Panc1 (cell line): Measurements from ENCODE around the gene MAMLD1. TPM values are rescaled to one million over a fixed set of nuclear protein-coding genes. Genes with fewer than 3 reads are reported as not detected.

Source experiments
- ATAC-seq: fragments of 200-7000 bp; cut with Tn5 transposase; 2 replicates; pipeline ENCODE4 v1.9.1; 2020; ENCODE audit warnings: mild to moderate bottlenecking, moderate library complexity
- BruUV-seq: library from RNA; stranded (reverse); fragments of 400-500 nt; replicated peaks from 2 replicates; lab custom pipeline; 2021; lab: Mats Ljungman, UMichigan
- CTCF ChIA-PET: fragments of 300-600 bp; sonication (Branson Sonifier 250); formaldehyde crosslinking; loops from one replicate; lab custom pipeline; 2022; ENCODE audit warnings: antibody characterized with exemption; lab: Charles Lee
- POLR2A ChIA-PET: fragments of 300-600 bp; sonication (Branson Sonifier 250); formaldehyde crosslinking; loops from one replicate; lab custom pipeline; 2022; ENCODE audit warnings: antibody characterized with exemption; lab: Charles Lee
- DNase-seq: peaks from one replicate; pipeline ENCODE4 v3.0.0-alpha.2; 2010; ENCODE audit warnings: low read depth, low spot score
- H3K27ac ChIP-seq: 2 replicates; pipeline ENCODE4 v1.5.1; 2011; ENCODE audit warnings: mild to moderate bottlenecking, low read length, inconsistent platforms
- H3K27me3 ChIP-seq: fragments of 200-500 bp; sonication (Bioruptor generic); 2 replicates; pipeline ENCODE4 v1.6.0; 2014; ENCODE audit warnings: low read length, inconsistent platforms; ENCODE audit not compliant: control insufficient read depth, insufficient read depth
- H3K36me3 ChIP-seq: fragments of 200-500 bp; sonication (Bioruptor generic); 2 replicates; pipeline ENCODE4 v1.5.1; 2014; ENCODE audit warnings: inconsistent platforms, mild to moderate bottlenecking, low read length, moderate library complexity; ENCODE audit not compliant: control insufficient read depth, insufficient read depth
- H3K4me1 ChIP-seq: 2 replicates; pipeline ENCODE4 v1.5.1; 2011; ENCODE audit warnings: inconsistent platforms, mild to moderate bottlenecking, low read length, moderate library complexity; ENCODE audit not compliant: control insufficient read depth, insufficient read depth
- H3K4me3 ChIP-seq, 2 experiments: 2 replicates each; pipeline ENCODE4 v1.5.1; 2011 to 2012; ENCODE audit warnings: low read depth in 2 of 2, low read length in 2 of 2, mild to moderate bottlenecking in 2 of 2, inconsistent platforms in 1 of 2, moderate library complexity in 1 of 2
- H3K9me3 ChIP-seq: fragments of 200-500 bp; sonication (Bioruptor generic); 2 replicates; pipeline ENCODE4 v1.5.1; 2014; ENCODE audit warnings: low read depth, mild to moderate bottlenecking, inconsistent platforms, low read length, moderate library complexity; ENCODE audit not compliant: control insufficient read depth, insufficient read depth
- POLR2AphosphoS5 ChIP-seq: IDR thresholded peaks from 2 replicates; pipeline ENCODE4 v1.6.1; 2012; ENCODE audit warnings: mild to moderate bottlenecking, low read depth, low read length, moderate library complexity
- SIN3A ChIP-seq: IDR thresholded peaks from 2 replicates; pipeline ENCODE4 v1.6.1; 2012; ENCODE audit warnings: low read depth, mild to moderate bottlenecking, low read length, moderate library complexity, borderline replicate concordance; ENCODE audit not compliant: insufficient read depth
- TCF7L2 ChIP-seq: IDR thresholded peaks from 2 replicates; pipeline ENCODE4 v1.6.1; 2011; ENCODE audit warnings: mild to moderate bottlenecking, low read depth, low read length, inconsistent platforms
- in situ Hi-C: cut with HindIII; loops from 2 replicates; pipeline ENCODE4 v1.10.0; 2016; ENCODE audit warnings: low sequenced_read_pairs, low pct_unique_long_range_greater_than_20kb
- intact Hi-C: fragments of 100-400 bp; cut with micrococcal nuclease; formaldehyde crosslinking; loops from one replicate; pipeline ENCODE4 v1.10.0; 2022; ENCODE audit not compliant: unreplicated experiment
- total RNA-seq: library from RNA; stranded (reverse); gene quantifications from one replicate; pipeline ENCODE4 v1.2.1, GENCODE V29; 2021; ENCODE audit not compliant: unreplicated experiment
- TF ChIP-seq, protein P1 (sequence below), 2 experiments: IDR thresholded peaks; 2 replicates each; pipeline ENCODE4 v1.6.1; 2011 to 2012; ENCODE audit warnings: low read depth in 2 of 2, control low read depth in 1 of 2, low read length in 1 of 2, mild to moderate bottlenecking in 1 of 2, moderate library complexity in 1 of 2; ENCODE audit not compliant: insufficient read depth in 1 of 2
- TF ChIP-seq, protein P2 (sequence below): fragments of 450-650 bp; IDR thresholded peaks from 2 replicates; pipeline ENCODE4 v1.5.1; 2017; ENCODE audit warnings: mild to moderate bottlenecking

The MAMLD1 gene
- total RNA-seq, 1 experiment from 2014 or later, result 2.1 TPM

DNA sequence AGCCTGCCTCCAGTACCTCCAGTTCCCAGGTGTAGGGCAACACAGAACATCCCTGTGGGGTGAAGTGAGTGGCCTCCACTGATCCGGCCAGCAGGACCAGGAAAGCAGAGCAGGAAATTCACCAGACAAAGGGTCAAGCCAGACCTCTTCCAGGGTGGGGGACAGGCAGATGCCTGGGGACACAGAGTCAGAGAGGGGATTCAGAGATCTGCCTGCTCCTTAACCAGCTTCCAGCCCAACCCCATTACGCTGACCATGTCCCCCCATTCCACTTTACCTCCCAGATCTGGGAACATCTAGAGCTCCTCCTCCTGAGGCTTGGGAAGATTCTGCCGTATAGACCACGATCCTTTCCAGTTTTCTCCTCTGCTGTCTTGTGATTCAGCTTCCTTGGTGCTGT lies 132.4 kb downstream of the MAMLD1 start:
- no TSS peak for BruUV-seq
- intact Hi-C loops (no loop called here), in situ Hi-C loops (no loop called here)
- no peaks in the 10 kb centered on the region for H3K27me3 ChIP-seq
- no peak overlapping the region for H3K4me3 ChIP-seq
- H3K9me3 ChIP-seq, result no peaks in the 10 kb centered on the region
- POLR2A ChIA-PET, result no interaction called here
- CTCF ChIA-PET, result no interaction called here
- no peak overlapping the region for H3K27ac ChIP-seq
- no peaks in the 10 kb centered on the region for H3K36me3 ChIP-seq
- no peak for DNase-seq
- no peaks in the 10 kb centered on the region for H3K4me1 ChIP-seq
- no peak for TF ChIP-seq SIN3A
- TF ChIP-seq TCF7L2, result no peak
- TF ChIP-seq POLR2AphosphoS5, result no peak
- TF ChIP-seq, protein P1, sequence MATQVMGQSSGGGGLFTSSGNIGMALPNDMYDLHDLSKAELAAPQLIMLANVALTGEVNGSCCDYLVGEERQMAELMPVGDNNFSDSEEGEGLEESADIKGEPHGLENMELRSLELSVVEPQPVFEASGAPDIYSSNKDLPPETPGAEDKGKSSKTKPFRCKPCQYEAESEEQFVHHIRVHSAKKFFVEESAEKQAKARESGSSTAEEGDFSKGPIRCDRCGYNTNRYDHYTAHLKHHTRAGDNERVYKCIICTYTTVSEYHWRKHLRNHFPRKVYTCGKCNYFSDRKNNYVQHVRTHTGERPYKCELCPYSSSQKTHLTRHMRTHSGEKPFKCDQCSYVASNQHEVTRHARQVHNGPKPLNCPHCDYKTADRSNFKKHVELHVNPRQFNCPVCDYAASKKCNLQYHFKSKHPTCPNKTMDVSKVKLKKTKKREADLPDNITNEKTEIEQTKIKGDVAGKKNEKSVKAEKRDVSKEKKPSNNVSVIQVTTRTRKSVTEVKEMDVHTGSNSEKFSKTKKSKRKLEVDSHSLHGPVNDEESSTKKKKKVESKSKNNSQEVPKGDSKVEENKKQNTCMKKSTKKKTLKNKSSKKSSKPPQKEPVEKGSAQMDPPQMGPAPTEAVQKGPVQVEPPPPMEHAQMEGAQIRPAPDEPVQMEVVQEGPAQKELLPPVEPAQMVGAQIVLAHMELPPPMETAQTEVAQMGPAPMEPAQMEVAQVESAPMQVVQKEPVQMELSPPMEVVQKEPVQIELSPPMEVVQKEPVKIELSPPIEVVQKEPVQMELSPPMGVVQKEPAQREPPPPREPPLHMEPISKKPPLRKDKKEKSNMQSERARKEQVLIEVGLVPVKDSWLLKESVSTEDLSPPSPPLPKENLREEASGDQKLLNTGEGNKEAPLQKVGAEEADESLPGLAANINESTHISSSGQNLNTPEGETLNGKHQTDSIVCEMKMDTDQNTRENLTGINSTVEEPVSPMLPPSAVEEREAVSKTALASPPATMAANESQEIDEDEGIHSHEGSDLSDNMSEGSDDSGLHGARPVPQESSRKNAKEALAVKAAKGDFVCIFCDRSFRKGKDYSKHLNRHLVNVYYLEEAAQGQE (IDR thresholded peaks at IDR 0.05; ENCODE audit: insufficient read depth in 1 of 2, low read depth in 2 of 2, low read length in 1 of 2), result no peak
- TF ChIP-seq, protein P2, sequence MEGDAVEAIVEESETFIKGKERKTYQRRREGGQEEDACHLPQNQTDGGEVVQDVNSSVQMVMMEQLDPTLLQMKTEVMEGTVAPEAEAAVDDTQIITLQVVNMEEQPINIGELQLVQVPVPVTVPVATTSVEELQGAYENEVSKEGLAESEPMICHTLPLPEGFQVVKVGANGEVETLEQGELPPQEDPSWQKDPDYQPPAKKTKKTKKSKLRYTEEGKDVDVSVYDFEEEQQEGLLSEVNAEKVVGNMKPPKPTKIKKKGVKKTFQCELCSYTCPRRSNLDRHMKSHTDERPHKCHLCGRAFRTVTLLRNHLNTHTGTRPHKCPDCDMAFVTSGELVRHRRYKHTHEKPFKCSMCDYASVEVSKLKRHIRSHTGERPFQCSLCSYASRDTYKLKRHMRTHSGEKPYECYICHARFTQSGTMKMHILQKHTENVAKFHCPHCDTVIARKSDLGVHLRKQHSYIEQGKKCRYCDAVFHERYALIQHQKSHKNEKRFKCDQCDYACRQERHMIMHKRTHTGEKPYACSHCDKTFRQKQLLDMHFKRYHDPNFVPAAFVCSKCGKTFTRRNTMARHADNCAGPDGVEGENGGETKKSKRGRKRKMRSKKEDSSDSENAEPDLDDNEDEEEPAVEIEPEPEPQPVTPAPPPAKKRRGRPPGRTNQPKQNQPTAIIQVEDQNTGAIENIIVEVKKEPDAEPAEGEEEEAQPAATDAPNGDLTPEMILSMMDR, result no peak
- no peak for ATAC-seq

DNA sequence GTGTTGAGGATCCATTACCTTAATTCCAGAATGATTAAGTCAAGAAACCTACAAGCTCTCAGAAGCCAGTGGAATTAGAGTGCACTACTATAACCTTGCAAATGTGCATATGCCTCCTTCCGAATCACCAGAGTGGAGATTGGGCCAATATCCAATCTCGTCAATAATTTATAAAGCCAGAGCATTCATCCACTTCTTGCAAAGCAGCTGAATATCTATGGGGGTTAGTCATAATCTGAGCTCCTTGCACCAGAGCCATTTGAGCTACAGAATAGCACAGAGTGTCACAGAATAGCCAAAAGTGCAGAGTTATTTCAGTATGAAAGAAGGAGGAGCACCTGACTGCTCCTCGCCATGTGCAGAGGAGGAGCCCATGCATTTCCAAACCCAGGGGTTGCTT lies 136.1 kb downstream of the MAMLD1 start:
- Histone ChIP-seq H3K27me3 (no peaks in the 10 kb centered on the region), H3K4me3 (no peak overlapping the region), H3K4me1 (no peaks in the 10 kb centered on the region), H3K9me3 (no peaks in the 10 kb centered on the region), H3K27ac (no peak overlapping the region), H3K36me3 (no peaks in the 10 kb centered on the region)
- no TSS peak for BruUV-seq
- CTCF ChIA-PET, result no interaction called here
- in situ Hi-C loops, result no loop called here
- POLR2A ChIA-PET, result no interaction called here
- no peak for DNase-seq
- TF ChIP-seq POLR2AphosphoS5 (no peak), TCF7L2 (no peak), SIN3A (no peak)
- TF ChIP-seq, protein P1 (IDR thresholded peaks at IDR 0.05; ENCODE audit: insufficient read depth in 1 of 2, low read depth in 2 of 2, low read length in 1 of 2), result no peak
- TF ChIP-seq, protein P2, result no peak
- no peak for ATAC-seq
- intact Hi-C loops, result no loop called here
